IPS-18c (cell line): ENCODE data around the gene PCED1B.
"Not testable (repeated sequence)": the region's sequence is repeated elsewhere in the genome, so short reads cannot be mapped to it uniquely, and the experiment has no call there.

Source experiments
- H3K4me3 ChIP-seq: 2 replicates; pipeline ENCODE4 v1.7.0; 2013; ENCODE audit warnings: low read depth, mild to moderate bottlenecking, low read length, moderate library complexity; ENCODE audit not compliant: insufficient read depth
- H3K9me3 ChIP-seq: one replicate; pipeline ENCODE4 v1.6.1; 2013; ENCODE audit warnings: mild to moderate bottlenecking, low read length, moderate library complexity; ENCODE audit not compliant: control insufficient read depth, insufficient read depth

Gene PCED1B, protein sequence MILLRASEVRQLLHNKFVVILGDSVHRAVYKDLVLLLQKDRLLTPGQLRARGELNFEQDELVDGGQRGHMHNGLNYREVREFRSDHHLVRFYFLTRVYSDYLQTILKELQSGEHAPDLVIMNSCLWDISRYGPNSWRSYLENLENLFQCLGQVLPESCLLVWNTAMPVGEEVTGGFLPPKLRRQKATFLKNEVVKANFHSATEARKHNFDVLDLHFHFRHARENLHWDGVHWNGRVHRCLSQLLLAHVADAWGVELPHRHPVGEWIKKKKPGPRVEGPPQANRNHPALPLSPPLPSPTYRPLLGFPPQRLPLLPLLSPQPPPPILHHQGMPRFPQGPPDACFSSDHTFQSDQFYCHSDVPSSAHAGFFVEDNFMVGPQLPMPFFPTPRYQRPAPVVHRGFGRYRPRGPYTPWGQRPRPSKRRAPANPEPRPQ

DNA sequence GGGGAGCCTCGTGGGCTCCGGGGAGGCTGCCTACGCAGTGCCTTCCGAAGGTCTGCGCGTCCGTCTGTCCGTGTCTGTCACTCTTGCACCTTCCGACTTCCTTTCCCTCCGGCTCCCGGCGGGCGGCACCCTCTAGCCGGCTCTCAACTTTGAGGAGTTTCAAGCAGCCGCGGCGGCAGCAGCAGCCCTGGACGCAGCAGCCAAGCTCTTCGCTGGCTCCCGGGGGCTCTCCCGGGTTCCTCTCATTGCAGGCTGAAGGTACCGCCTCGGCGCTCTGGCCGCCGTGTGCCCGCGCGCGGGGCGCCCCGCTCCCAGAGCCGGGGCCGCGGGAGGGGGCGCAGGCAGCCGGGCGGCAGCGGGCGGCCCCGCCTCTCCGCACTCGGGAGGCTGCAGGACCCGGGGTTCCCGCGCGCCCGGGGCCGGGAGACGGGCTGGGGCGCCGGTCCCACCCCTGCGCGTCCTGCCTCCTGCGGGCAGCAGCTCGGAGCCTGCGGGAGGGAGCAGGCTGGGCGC lies at the start of gene PCED1B, which contains the start of gene AMIGO2:
Gene PCED1B, plus strand, starts transcription at position 154 of the 513 bp plus-strand sequence. CDS start 155,443 bp downstream, outside the sequence.
Gene AMIGO2, minus strand, starts transcription at position 492 of the 513 bp plus-strand sequence. CDS start 957 bp downstream, outside the sequence.
- Histone ChIP-seq H3K4me3 (peak within 1 kb of the TSS; percentile 83), H3K9me3 (no peaks in the 10 kb centered on the region)

DNA sequence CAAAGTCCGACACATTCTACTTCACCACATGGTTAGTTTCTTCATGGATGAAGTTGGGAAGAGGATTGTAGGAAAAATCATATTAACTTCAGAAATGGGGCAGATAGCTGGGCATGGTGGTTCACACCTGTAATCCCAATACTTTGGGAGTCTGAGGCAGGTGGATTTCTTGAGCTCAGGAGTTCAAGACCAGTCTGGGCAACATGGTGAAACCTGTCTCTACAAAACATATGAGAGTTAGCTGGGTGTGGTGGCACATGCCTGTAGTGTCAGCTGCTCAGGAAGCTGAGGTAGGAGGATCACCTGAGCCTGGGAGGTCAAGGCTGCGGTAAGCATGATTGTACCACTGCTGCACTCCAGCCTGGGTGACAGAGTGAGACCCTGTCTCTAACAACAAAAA lies 49.5 kb upstream of the PCED1B start:
- Histone ChIP-seq H3K9me3 (no peaks in the 10 kb centered on the region), H3K4me3 (no peak overlapping the region)

DNA sequence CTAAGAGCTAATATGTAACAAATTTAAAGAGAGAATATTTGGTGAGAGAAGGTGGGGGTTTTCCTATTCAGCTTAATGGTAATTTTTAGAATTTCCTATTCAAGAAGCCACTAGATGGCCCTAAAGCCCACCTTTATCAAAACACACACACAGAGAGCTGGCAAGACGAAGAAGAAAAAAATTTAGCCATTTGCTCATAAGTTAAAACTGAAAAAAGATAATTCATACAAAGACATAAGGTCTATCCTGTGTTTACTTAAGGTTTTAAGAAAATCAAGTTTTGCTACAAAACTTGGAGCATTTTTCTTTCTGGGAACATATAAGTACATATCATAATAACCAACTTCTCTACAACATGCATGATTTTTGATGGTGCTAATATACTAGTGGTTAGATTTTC lies 46.8 kb upstream of the PCED1B start:
- H3K9me3 ChIP-seq = no peaks in the 10 kb centered on the region
- no peak overlapping the region for H3K4me3 ChIP-seq

DNA sequence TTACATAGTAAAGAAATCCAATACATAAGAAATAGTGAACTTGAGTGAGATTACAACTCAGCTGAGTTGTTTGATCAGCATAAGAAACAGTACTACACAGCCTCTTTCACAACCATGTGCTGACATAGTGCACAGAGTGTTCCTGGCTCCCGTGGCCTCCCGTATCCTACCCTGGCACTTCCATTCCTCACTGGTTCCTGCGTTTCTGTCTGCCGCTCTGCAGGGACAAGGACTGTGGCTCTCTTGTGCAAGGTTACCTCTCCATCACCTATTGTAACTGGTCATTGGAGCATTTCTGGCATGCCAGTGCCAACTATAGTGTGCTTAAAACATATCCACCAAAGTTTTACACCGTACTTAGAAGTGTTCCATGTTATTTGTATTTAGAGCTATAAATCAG lies 46.3 kb upstream of the PCED1B start:
- H3K4me3 ChIP-seq = no peak overlapping the region
- no peaks in the 10 kb centered on the region for H3K9me3 ChIP-seq

DNA sequence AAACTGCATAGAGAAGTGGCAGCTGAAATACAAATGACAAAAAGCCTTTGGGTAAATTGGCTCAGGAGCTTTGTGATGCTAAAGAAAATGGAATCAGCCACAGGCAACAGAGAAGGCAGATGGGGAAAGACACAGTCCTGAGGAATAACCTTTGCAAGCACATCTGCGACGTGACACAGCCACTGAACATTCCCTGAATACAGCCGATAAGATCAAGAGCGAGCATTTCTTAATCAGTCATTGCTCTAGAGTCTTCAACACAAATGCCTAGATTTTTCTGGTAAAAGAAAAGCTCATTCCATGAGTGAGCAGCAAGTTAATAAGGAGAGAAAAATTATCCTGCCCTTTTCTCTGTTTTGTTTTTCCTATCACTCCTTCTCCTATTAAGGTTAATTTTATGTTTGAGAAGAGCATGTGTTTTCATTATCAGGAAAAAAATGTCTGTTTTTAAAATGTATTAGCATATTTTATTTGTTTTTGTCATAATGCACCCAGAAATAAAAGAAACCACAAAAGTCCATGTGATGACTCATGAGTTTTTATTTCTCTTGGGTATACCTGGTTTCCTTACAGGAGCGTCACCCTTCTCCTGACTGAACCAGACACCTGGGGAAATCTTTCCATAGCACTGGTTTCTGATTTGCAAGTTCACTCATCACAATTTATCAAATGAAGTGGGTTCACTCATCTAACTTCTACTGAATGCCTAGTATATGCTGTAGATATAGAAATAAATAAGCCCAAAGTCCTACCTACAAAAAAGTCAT lies 45.4 kb upstream of the PCED1B start:
- Histone ChIP-seq H3K9me3 (no peaks in the 10 kb centered on the region), H3K4me3 (no peak overlapping the region)

DNA sequence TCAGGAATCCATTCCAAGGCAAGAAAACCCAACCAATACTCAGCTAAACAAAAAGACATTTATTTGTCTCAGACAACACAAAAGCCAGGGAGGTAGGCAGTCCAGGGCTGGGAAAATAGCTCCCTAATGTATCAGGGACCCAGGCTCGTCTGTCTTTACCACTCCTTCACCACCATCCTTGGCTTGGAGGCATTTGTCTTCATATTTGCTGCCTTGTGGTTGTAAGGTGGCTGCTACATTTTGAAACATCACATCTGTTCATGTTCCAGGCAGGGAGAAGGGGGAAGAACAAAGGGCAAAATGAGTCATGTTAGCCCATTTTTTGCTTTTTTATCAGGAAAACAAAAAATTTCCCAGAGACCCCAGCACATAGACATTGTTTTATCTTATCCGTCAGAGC lies 44.8 kb upstream of the PCED1B start:
- no peak overlapping the region for H3K4me3 ChIP-seq
- no peaks in the 10 kb centered on the region for H3K9me3 ChIP-seq

DNA sequence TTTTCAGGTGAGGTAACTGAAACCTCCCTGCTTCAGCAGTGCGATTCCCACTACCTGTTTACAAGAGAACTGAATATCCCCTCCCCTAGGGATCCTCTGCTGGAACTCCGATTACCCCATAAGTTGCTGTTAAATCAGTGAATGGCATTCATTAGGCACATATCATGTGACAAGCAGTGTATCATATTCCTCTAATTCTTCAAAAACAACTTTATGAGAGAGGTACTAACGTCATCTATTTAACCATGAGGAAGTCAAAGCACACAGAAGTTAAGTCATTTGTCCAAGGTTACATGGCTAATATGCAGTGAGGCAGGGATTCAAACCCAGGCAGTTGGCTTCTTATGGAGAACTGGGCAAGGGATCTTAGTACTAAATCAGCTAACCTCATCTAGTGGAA lies 43.9 kb upstream of the PCED1B start:
- H3K4me3 ChIP-seq = no peak overlapping the region
- H3K9me3 ChIP-seq = no peaks in the 10 kb centered on the region

DNA sequence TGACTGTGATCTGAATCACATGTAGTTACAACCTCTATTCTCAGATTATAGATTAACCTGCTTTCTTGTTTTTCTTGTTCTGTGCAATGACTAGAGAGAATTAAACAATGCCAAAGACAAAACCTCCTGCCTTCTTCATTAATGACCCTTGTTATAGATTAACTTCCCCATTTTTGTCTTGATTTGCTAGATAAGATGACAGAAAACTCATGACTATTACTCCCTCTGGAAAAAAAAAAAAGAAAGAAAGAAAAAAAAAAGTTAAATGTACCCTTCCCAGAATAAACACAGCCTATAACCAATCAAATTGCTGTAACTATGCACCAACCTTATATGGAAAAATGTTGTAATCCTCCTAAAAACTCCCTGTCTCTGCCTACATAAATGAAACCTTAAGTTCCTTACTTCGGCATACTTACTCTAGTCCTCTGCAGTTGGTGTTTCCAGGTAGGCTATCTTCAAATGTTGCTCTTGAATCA lies 41.1 kb upstream of the PCED1B start:
- Histone ChIP-seq H3K4me3 (no peak overlapping the region), H3K9me3 (no peaks in the 10 kb centered on the region)

DNA sequence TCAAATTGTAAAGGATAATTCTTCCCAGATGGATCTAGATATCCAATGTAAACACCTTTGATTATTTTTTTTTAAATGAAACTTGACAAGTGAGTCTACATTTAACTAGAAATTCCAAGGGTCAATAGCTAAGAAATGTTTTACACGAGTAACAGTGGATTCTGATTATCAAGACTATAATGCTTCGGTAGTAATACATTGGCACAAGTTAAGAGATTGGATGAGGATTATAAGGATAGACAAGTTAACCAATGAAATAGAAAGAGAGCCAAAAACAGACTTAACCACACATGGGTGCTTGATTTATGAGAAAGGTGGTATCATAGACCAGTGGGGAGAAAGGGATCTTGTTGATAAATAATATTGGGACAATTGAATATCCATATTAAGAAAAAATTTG lies 40.3 kb upstream of the PCED1B start:
- Histone ChIP-seq H3K9me3 (no peaks in the 10 kb centered on the region), H3K4me3 (no peak overlapping the region)

DNA sequence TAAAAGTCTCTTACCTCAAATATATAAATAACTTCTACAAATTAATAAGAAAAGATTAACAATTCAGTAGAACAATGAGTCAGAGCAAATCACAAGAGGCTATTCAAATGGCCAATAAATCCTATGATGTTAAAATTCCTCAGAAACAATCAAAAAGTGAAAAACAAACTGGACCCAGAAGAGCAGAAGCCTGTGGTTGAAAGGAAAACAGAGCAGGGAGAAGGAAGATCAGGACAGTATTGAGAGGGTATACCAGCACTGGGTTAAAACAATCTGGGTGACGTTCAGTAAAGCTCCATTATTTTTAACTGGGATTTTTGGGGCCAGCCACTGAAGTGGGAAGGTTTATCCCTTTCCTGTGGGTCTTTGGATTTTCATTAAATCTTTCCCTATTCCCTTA lies 39.7 kb upstream of the PCED1B start:
- Histone ChIP-seq H3K9me3 (no peaks in the 10 kb centered on the region), H3K4me3 (no peak overlapping the region)

DNA sequence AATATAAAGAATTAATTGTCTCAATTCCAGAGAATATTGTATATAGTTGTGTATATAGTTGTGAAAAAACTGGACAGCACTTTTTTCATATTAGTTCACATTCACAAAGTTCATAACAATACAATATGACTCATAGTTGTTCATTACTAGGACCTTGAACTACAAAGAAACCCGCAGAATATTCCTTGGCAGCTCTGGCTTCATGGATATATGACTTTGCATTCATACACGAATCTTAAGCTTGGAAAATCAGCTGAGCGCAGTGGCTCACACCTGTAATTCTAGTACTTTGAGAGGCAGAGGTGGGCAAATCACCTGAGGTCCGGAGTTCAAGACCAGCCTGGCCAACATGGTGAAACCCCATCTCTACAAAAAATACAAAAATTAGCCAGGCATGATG lies 38.1 kb upstream of the PCED1B start:
- no peaks in the 10 kb centered on the region for H3K9me3 ChIP-seq
- no peak overlapping the region for H3K4me3 ChIP-seq

DNA sequence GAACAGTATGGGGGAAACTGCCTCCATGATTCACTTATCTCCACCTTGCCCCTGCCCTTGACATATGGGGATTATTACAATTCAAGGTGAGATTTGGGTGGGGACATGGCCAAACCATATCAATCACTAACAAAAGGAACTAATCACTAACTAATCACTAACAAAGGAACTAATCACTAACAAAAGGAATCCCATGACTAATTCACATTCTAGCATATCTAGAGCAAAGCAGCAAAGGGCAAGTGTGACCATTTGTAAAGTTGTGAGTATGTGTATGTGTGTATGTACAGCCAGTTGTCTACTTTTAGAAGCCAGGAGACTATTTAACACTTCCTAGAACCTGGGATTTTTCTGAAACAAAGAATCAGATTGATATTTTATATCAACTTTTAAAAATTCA lies 30.9 kb upstream of the PCED1B start:
- Histone ChIP-seq H3K4me3 (no peak overlapping the region), H3K9me3 (no peaks in the 10 kb centered on the region)

DNA sequence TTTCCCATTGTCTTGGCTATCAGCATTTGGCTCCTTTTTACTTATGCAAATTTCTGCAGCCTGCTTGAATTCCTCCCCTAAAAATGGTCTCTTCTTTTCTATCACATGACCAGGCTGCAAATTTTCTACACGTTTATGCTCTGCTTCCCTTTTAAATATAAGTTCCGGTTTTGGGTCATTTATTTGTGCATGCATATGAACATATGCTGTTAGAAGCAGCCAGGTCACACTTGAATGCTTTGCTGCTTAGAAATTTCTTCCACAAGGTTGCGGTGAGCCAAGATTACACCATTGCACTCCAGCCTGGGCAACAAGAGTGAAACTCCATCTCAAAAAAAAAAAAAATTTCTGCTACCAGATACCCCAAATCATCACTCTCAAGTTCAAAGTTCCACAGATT lies 28.1 kb upstream of the PCED1B start:
- H3K4me3 ChIP-seq, H3K9me3 ChIP-seq: not testable (repeated sequence)

DNA sequence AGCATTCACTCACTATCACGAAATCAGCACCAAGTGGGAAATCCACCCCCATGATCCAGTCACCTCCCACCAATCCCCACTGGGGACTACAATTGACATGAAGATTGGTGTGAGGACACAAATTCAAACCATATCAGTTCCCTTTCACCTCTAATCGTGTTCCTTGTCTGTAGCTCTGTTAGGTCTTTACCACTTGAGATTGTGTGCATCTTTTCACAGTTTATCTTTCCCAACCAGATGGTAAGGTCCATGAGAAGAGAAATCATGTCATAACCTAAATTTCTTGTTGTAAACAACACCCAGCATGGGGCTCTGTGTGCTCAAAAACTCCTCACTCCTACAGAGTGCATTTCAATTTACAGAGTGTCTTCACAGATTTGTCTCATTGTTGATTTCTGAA lies 27.1 kb upstream of the PCED1B start:
- H3K4me3 ChIP-seq = no peak overlapping the region
- H3K9me3 ChIP-seq = peaks cover 3% of the 10 kb centered on the region

DNA sequence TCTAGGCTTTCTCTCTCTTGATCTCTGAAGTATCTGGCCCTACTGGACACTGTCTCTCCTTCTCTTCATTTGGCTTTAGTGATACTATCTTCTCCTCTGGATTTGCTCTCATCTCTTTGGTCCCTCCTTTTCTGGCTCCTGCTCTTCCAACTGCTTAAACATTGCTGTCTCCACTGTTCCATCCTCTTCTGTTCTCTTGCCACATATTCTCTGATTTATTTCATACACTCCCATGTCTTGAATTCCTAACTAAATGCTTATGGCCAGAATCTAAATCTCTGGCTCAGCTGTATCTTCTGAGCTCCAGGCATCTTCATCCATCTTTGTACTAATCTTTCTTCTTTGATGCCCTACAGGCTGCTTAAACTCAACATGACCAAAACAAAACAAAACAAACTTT lies 25.5 kb upstream of the PCED1B start:
- Histone ChIP-seq H3K9me3 (peaks cover 3% of the 10 kb centered on the region), H3K4me3 (no peak overlapping the region)

DNA sequence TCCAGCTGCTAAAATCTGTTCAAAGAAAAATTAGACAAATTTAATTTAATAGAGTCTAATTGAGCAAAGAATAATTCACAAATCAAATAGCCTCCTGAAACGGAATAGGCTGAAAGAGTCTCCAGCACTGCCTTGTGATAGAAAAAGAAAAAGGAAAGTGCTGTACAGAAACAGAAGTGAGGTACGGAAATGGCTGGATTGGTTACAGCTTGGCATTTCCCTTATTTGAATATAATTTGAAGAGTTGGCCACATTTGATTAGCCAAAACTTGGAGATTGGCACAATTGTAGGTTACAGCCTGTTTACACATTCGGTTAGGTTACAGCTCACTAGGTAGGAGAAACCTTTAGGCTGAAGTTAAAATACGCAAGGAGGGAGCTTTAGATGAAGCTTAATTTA lies 24.8 kb upstream of the PCED1B start:
- Histone ChIP-seq H3K4me3 (no peak overlapping the region), H3K9me3 (peaks cover 3% of the 10 kb centered on the region)

DNA sequence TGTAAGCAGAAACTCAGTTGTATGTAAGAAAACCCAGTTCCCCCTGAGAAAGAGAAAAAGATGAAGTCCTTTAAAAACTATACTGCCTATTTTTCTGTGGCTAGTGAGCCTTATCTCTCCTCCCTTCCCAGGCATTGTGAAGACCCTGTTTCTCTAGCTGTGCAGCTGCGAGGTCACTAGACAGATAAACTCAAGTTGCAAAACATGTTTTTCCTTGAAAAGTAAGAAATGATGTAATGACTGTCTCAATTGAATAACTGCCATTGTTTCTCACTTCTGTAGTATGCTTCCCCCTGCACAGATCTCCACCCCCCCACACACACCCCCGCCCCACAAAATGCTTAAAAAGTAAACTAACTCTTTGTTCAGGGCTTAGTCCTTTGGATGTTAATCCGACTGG lies 23.6 kb upstream of the PCED1B start:
- not testable (repeated sequence) for H3K4me3 ChIP-seq, H3K9me3 ChIP-seq

DNA sequence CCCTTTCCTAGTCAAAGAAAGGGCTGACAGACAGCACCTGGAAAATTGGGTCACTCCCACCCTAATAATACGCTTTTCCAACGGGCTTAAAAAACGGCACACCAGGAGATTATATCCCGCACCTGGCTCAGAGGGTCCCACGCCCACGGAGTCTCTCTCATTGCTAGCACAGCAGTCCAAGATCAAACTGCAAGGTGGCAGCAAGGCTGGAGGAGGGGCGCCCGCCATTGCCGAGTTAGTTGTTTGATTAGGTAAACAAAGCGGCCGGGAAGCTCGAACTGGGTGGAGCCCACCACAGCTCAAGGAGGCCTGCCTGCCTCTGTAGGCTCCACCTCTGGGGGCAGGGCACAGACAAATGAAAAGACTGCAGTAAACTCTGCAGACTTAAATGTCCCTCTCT lies 22.5 kb upstream of the PCED1B start:
- H3K4me3 ChIP-seq, H3K9me3 ChIP-seq: not testable (repeated sequence)
